NCI-H460 (cell line): ENCODE data around the gene PRKN. TPM values are rescaled to one million over a fixed set of nuclear protein-coding genes. Genes with fewer than 3 reads are reported as not detected.
"Not testable (repeated sequence)": the region's sequence is repeated elsewhere in the genome, so short reads cannot be mapped to it uniquely, and the experiment has no call there.

ENCODE experiments used
- DNase-seq: peaks from one replicate; pipeline ENCODE4 v3.0.0-alpha.2; 2016; ENCODE audit warnings: low read depth; ENCODE audit errors: extremely low read depth
- total RNA-seq: library from RNA; depleted of rRNA; stranded (reverse); fragments of >200 nt; shearing (Covaris generic); gene quantifications from 2 replicates; pipeline ENCODE4 v1.2.3, GENCODE V29; 2014

PRKN gene
- total RNA-seq, 1 experiment from 2014 or later, result 20.4 TPM

GRCh38 chr6:161891542-161891941, 836.0 kb downstream of the PRKN start:
- no peak for DNase-seq

- DNase-seq, result no peak
Measured at GRCh38 chr6:161890832-161891297, 836.7 kb downstream of the PRKN start.

GRCh38 chr6:161890133-161890831, 837.3 kb downstream of the PRKN start:
- no peak for DNase-seq

GRCh38 chr6:161889324-161889723, 838.2 kb downstream of the PRKN start:
- no peak for DNase-seq

GRCh38 chr6:161886545-161886944, 841.0 kb downstream of the PRKN start:
- not testable (repeated sequence) for DNase-seq

- DNase-seq, result no peak
Measured at GRCh38 chr6:161884782-161885181, 842.8 kb downstream of the PRKN start.

GRCh38 chr6:161882196-161882765, 845.3 kb downstream of the PRKN start:
- DNase-seq, result no peak

- DNase-seq, result no peak
Measured at GRCh38 chr6:161880056-161880455, 847.5 kb downstream of the PRKN start.

GRCh38 chr6:161876231-161876630, 851.3 kb downstream of the PRKN start:
- DNase-seq, result no peak

- no peak for DNase-seq
Measured at GRCh38 chr6:161870236-161870901, 857.2 kb downstream of the PRKN start.

- DNase-seq, result no peak
Measured at GRCh38 chr6:161869491-161869890, 858.1 kb downstream of the PRKN start.

GRCh38 chr6:161866570-161866969, 861.0 kb downstream of the PRKN start:
- DNase-seq, result no peak

GRCh38 chr6:161861061-161861460, 866.5 kb downstream of the PRKN start:
- not testable (repeated sequence) for DNase-seq

GRCh38 chr6:161853657-161854056, 873.9 kb downstream of the PRKN start:
- no peak for DNase-seq

- DNase-seq, result not testable (repeated sequence)
Measured at GRCh38 chr6:161851486-161851885, 876.1 kb downstream of the PRKN start.

GRCh38 chr6:161850562-161850961, 877.0 kb downstream of the PRKN start:
- DNase-seq, result no peak

- DNase-seq, result no peak
Measured at GRCh38 chr6:161847628-161848027, 879.9 kb downstream of the PRKN start.

- no peak for DNase-seq
Measured at GRCh38 chr6:161844804-161845203, 882.8 kb downstream of the PRKN start.

GRCh38 chr6:161843066-161843465, 884.5 kb downstream of the PRKN start:
- no peak for DNase-seq

GRCh38 chr6:161840380-161840779, 887.2 kb downstream of the PRKN start:
- no peak for DNase-seq

- peak; percentile 21 for DNase-seq
Measured at GRCh38 chr6:161838306-161839035, 889.1 kb downstream of the PRKN start.
